SKM-1 treated with dmso at 0.1 percent for 144 hours (cell line): Measurements from ENCODE around the gene L1TD1.
"Not testable (repeated sequence)": the region's sequence is repeated elsewhere in the genome, so short reads cannot be mapped to it uniquely, and the experiment has no call there.

Source experiments
- DNase-seq: peaks from one replicate; lab custom pipeline; 2025; ENCODE audit not compliant: unreplicated experiment; lab: John Stamatoyannopoulos, UW

The L1TD1 gene

GRCh38 chr1:62194651-62195544 lies at the start of gene L1TD1:
L1TD1 (plus strand) TSS chr1:62194849; CDS start chr1:62206629, 11,780 bp downstream.
- no peak for DNase-seq

GRCh38 chr1:62159940-62160348 lies 34.7 kb upstream of the L1TD1 start:
- no peak for DNase-seq

- DNase-seq: no peak
Observed at GRCh38 chr1:62161711-62162110, 32.9 kb upstream of the L1TD1 start.

DNA sequence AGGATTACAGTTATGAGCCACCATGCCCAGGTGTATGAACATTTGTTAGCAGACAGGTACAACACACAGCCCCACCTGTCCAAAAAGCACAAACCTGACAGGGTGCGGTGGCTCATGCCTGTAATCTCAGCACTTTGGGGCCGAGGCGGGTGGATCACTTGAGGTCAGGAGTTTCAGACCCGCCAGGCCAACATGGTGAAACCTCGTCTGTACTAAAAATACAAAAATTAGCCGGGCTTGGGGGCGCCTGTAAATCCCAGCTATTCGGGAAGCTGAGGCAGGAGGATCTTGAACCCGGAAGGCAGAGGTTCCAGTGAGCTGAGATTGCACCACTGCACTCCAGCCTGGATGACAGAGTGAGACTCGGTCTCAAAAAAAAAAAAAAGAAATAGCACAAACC lies 24.3 kb upstream of the L1TD1 start:
- not testable (repeated sequence) for DNase-seq

DNA sequence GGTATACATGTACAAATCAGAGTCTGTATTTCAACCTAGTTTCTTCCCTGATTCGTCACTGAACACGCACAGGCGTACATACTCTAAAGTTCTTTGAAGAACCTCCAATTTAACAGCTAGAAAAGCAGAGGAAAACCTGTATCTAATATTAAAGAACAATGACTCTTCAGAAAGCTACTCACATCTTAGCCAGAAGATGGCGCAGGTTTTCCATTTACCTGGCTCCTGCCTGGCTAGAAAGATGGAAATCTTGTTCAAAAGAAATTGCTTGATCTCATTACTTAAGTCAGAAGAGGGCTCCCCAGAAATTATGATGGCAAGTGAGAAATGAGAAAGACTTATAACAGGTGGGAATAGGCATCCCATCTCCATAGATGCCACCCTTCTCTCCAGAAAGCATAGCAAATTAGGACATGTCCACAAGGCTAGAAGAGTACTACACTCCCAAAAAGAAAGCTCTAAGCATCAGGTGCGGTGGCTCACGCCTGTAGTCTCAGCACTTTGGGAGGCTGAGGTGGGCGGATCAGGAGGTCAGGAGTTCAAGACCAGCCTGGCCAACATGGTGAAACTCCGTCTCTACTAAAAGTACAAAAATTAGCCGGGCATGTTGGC lies 19.0 kb upstream of the L1TD1 start:
- peak; percentile 21 for DNase-seq

DNA sequence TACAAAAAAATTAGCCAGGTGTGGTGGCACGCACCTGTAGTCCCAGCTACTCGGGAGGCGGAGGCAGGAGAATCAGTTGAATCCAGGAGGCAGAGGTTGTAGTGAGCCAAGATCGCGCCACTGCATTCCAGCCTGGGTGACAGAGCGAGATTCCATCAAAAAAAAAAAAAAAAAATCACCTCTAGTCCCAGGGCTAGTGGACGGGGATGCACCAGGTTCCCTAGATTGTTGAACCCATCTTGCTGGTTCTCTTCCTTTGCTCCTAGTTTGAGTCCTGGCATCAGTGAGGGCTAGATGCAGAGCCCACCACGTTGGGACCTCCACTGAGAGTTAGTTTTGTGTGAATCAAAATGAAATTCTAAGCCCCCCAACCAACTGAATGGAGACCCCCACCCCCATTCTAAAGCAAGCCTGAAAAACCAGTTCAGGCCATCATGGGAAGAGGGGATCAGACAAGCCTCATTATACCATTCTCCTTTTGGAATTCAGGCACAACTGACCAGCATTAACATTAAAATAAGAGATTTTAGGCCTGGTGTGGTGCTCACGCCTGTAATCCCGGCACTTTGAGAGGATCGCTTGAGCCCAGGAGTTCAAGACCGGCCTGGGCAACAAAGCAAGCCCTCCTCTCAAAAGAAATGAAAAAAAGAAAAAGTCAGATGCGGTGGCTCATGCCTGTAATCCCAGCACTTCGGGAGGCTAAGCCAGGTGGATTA lies 17.9 kb upstream of the L1TD1 start:
- DNase-seq: no peak

DNA sequence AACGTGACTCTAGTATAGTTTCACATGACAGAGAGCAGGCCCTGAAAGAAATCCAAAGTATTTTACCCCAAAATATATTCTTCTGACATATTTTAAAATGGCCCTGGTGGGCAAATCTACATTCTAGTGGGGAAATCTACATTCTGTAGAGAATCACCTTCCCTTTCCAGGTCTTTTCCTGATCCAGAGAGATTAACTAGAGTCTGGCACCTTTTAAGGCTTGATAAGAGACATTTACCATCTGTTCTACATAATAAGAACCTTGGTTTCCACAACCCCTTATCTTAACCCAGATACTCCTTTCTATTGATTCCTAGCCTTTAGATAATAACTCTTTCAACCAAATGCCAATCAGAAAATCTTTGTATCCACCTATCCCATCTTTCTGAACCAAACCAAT lies 17.0 kb upstream of the L1TD1 start:
- DNase-seq: no peak

DNA sequence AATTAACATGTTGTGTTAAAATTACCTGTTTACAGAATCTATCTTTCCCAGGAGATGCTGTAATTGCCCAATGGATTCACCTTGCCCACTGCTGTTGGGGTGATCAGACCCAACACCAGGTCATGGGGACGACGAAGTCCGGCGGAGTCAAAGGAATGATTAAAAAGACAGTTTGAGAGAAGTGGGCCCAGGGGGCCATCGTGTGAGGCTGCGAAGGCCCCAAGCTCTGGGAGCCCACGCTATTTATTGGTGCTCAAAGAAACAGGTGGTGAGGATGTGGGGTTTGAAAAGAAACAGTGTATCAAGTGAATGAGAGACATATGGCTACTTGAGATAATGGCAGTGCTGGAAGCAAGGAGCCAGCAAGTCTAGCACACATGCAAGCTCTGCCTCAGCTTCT lies 16.3 kb upstream of the L1TD1 start:
- DNase-seq: no peak

GRCh38 chr1:62180054-62180453 lies 14.6 kb upstream of the L1TD1 start:
- DNase-seq: not testable (repeated sequence)

DNA sequence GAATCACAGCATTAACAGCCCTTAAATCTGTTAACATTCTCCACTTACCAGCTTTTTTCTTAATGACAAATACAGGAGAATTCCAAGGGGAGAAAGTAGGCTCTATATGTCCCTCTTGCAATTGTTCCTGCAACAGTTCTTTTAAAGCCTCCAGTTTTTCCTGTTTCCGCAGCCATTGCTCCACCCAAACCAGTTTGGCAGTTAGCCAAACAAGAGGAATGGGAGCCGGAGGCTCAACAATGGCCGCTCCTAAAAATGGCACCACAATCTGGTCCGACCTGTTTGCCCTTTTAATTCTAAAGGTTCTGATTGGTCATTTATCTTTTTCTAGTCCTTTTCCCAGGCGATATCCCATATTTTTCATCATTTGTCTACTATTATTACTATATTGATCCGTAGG lies 14.0 kb upstream of the L1TD1 start:
- no peak for DNase-seq

DNA sequence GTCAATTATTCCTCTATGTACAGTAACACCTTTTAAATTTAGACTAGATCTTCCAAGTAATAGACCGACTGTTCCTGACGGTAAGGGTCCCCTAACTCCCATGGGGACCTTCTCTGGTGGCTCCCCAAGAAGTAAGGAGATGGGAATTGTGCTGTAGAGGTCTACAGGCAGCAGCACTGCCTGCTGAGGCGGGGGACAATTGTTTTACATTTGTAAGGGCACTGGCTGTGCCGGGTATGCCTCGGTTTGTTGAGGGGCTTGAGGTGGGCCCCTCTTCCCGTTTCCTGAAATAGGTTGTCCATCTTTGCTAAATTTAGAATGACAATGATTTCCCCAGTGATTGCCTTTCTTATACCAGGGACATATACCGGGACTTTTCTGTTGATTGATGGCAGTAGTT lies 13.1 kb upstream of the L1TD1 start:
- DNase-seq: no peak

DNA sequence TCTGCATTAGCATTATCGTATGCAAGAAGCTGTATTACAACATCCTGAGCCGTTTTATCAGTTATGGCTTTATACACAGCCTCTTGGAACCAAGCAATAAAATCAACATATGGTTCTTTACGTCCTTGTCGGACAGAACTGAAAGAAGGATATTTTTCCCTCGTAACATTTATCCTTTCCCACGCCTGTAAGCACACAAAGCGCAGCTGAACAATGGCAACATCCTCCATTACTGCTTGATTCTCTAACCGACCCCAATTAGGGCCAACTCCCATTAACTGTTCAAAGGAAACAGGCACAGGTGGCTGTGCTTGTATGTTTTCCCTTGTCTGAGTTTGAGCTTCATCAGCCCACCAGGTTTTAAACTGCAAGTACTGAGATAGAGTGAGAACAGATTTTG lies 12.5 kb upstream of the L1TD1 start:
- DNase-seq: not testable (repeated sequence)

- DNase-seq: not testable (repeated sequence)
Observed at GRCh38 chr1:62183164-62184020, 11.3 kb upstream of the L1TD1 start.

- no peak for DNase-seq
Observed at GRCh38 chr1:62184336-62184735, 10.3 kb upstream of the L1TD1 start.

DNA sequence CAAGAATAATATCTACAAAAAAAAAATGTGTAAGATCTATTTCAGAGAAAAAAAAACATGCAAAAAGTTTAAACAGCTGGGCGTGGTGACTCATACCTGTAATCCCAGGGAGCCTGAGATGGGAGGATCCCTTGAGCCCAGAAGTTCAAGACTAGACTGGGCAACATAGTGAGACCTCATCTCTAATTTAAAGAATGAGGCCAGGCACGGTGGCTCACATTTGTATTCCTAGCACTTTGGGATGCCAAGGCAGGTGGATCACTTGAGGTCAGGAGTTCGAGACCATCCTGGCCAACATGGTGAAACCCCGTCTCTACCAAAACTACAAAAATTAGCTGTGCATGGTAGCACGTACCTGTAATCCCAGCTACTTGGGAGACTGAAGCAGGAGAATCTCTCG lies 9.4 kb upstream of the L1TD1 start:
- DNase-seq: not testable (repeated sequence)

DNA sequence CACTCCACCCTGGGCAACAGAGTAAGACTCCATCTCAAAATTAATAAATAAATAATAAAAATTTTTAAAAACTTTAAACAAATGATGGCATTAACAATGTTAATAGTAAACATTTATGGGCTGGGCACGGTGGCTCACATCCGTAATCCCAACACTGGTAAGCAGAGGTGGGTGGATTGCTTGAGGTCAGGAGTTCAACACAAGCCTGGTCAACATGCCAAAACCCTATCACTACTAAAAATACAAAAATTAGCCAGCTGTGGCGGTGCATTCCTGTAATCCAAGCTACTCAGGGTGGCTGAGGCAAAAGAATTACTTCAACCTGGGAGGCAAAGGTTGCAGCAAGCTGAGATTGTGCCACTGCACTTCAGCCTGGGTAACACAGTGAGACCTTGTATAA lies 9.0 kb upstream of the L1TD1 start:
- DNase-seq: no peak

GRCh38 chr1:62187548-62187947 lies 7.1 kb upstream of the L1TD1 start:
- DNase-seq: no peak

DNA sequence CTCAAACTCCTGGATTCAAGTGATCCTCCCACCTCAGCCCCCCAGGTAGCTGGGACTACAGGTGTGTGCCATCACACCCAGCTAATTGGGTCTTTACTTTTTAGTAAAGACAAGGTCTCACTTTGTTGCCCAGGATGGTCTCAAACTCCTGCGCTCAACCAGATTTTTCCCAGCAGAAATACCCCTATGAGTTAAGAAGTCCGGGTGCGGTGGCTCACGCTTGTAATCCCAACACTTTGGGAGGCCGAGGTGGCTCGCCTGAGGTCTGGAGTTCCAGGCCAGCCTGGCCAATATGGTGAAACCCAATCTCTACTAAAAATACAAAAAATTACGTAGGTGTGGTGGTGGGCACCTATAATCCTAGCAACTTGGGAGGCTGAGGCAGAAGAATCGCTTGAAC lies 6.5 kb upstream of the L1TD1 start:
- no peak for DNase-seq

- DNase-seq: no peak
Observed at GRCh38 chr1:62196086-62196690, 1.5 kb downstream of the L1TD1 start.

DNA sequence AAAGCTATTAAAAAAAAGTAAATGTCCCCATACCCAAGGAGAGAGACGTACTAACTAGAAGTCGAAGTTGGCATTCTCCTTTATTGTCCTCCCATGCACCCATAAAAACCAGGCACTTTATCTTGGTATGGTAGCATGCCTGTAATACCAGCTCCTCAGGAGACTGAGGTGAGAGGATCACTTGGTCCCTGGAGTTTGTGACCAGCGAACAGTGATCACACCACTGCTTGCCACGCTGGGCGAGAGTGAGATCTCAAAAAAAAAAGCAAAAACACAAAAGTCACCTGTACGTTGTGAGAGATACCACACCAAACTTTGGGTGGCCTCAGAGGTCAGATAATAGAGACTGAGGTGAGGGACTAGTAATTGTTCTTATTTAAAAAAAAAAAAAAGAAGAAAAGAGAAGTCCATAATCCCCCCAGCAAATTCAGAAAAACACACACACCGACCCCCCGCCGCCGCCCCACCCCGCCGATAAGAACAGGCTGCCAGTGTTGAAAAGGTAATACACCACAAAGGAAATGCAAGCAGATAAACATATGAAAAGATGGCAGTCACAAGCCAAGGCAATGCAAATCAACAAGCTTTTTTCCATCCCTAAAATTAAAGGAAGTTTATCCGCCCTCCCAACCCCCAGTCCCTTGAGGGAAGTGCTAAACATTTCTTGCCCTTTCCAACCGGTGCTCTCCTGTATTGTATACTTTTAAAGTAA lies 3.6 kb downstream of the L1TD1 start:
- DNase-seq: no peak
